ENCODE measurements around the gene CALM3.

- TF ChIP-seq ZNF274 (IDR thresholded peaks at IDR 0.05; ENCODE audit: low read depth, low read length): no peak
- no peak for TF ChIP-seq YY1 (IDR thresholded peaks at IDR 0.05; ENCODE audit: insufficient read depth, insufficient read length)
- no peak for TF ChIP-seq SUZ12 (IDR thresholded peaks at IDR 0.05; ENCODE audit: extremely low read depth, insufficient read depth, insufficient read length)
These were observed 20.9 kb upstream of the CALM3 start for GRCh38 chr19:46580247-46580646.
